Endothelial cell of umbilical vein (primary cell): ENCODE data around the gene IFNL3. TPM values are rescaled to one million over a fixed set of nuclear protein-coding genes. Genes with fewer than 3 reads are reported as not detected.

Source experiments
- BruUV-seq: library from RNA; stranded (reverse); fragments of 400-500 nt; replicated peaks from 2 replicates; lab custom pipeline; 2021; lab: Mats Ljungman, UMichigan
- CTCF ChIA-PET: fragments of 300-600, 350-600 bp; sonication (Branson Sonifier 250); formaldehyde crosslinking; loops from one replicate; lab custom pipeline; 2021; ENCODE audit warnings: antibody characterized with exemption, inconsistent platforms; lab: Charles Lee
- POLR2A ChIA-PET: fragments of 300-600, 350-600 bp; sonication (Branson Sonifier 250); formaldehyde crosslinking; loops from one replicate; lab custom pipeline; 2021; ENCODE audit warnings: antibody characterized with exemption, inconsistent platforms; lab: Charles Lee
- DNase-seq: peaks from one replicate; pipeline ENCODE4 v3.0.0-alpha.2; 2011; ENCODE audit warnings: low read depth, low spot score
- FAIRE-seq: peaks from 2 replicates; lab custom pipeline; 2011; peaks lifted over from hg19 to GRCh38; lab: Jason Lieb, UNC
- H2AFZ ChIP-seq: 2 replicates; pipeline ENCODE4 v1.6.0; 2012; ENCODE audit warnings: low read depth, low read length, control low read depth, inconsistent platforms
- H3K27ac ChIP-seq: 2 replicates; pipeline ENCODE4 v1.5.1; 2011; ENCODE audit warnings: low read depth, mild to moderate bottlenecking, control low read depth, low read length, moderate library complexity; ENCODE audit not compliant: insufficient read depth
- H3K27me3 ChIP-seq, 2 experiments: 2 replicates each; pipeline versions ENCODE4 v1.6.0 to v1.6.1; 2011; ENCODE audit warnings: low read length in 2 of 2, mixed read lengths in 1 of 2; ENCODE audit not compliant: control insufficient read depth in 2 of 2, insufficient read depth in 2 of 2
- H3K36me3 ChIP-seq, 2 experiments: 2 replicates in 1 of 2; 3 replicates in 1 of 2; pipeline ENCODE4 v1.5.1; 2011; ENCODE audit warnings: low read length in 2 of 2, mild to moderate bottlenecking in 1 of 2, moderate library complexity in 1 of 2; ENCODE audit not compliant: control insufficient read depth in 2 of 2, insufficient read depth in 2 of 2; ENCODE audit errors: extremely low read depth in 1 of 2
- H3K4me1 ChIP-seq: 3 replicates; pipeline ENCODE4 v1.5.1; 2011; ENCODE audit warnings: mild to moderate bottlenecking, low read length; ENCODE audit not compliant: control insufficient read depth, insufficient read depth; ENCODE audit errors: extremely low read depth
- H3K4me2 ChIP-seq: 2 replicates; pipeline ENCODE4 v1.6.1; 2011; ENCODE audit warnings: low read length, control low read depth, mixed read lengths; ENCODE audit not compliant: insufficient read depth
- H3K4me3 ChIP-seq, 3 experiments: fragments of 200-600 bp in 1 of 3; sonication (generic), shearing (Covaris generic) in 1 of 3; replicated peaks in 1 of 3; 2 replicates each; pipeline ENCODE4 v1.5.1; 2011 to 2016; ENCODE audit warnings: control low read depth in 3 of 3, low read length in 3 of 3, mild to moderate bottlenecking in 2 of 3, inconsistent platforms in 1 of 3, low read depth in 1 of 3, moderate library complexity in 1 of 3; ENCODE audit not compliant: insufficient read depth in 1 of 3
- H3K79me2 ChIP-seq: 2 replicates; pipeline ENCODE4 v1.6.0; 2012; ENCODE audit warnings: low read length, inconsistent platforms; ENCODE audit not compliant: control insufficient read depth, insufficient read depth
- H3K9ac ChIP-seq: replicated peaks from 2 replicates; pipeline ENCODE3; 2011; ENCODE audit warnings: low read length, control low read depth; ENCODE audit not compliant: insufficient read depth; ENCODE audit errors: extremely low read depth
- H3K9me1 ChIP-seq: replicated peaks from 3 replicates; pipeline ENCODE4 v1.6.0; 2011; ENCODE audit warnings: mild to moderate bottlenecking, low read length; ENCODE audit not compliant: control insufficient read depth, insufficient read depth; ENCODE audit errors: extremely low read depth
- H3K9me3 ChIP-seq: replicated peaks from 2 replicates; pipeline ENCODE4 v1.5.1; 2012; ENCODE audit warnings: low read length, inconsistent platforms; ENCODE audit not compliant: control insufficient read depth, insufficient read depth
- H4K20me1 ChIP-seq: replicated peaks from 2 replicates; pipeline ENCODE3; 2011; ENCODE audit warnings: mild to moderate bottlenecking, low read length; ENCODE audit not compliant: control insufficient read depth, insufficient read depth; ENCODE audit errors: extremely low read depth
- EZH2 ChIP-seq: IDR thresholded peaks from 2 replicates; pipeline ENCODE4 v1.6.1; 2012; ENCODE audit warnings: borderline replicate concordance, low read depth, mild to moderate bottlenecking, moderate library complexity, low read length, inconsistent platforms; ENCODE audit not compliant: severe bottlenecking
- FOS ChIP-seq: IDR thresholded peaks from 2 replicates; pipeline ENCODE4 v1.6.1; 2011; ENCODE audit warnings: mild to moderate bottlenecking, low read length, moderate library complexity, borderline replicate concordance; ENCODE audit not compliant: insufficient read depth
- GATA2 ChIP-seq: IDR thresholded peaks from 2 replicates; pipeline ENCODE4 v1.7.0; 2011; ENCODE audit warnings: low read depth, mild to moderate bottlenecking, moderate library complexity, mixed read lengths, low read length; ENCODE audit not compliant: insufficient read length, insufficient read depth
- JUN ChIP-seq: IDR thresholded peaks from 2 replicates; pipeline ENCODE4 v1.6.1; 2011; ENCODE audit warnings: borderline replicate concordance, low read depth; ENCODE audit not compliant: insufficient read length, insufficient read depth
- MYC ChIP-seq: IDR thresholded peaks from one replicate; pipeline ENCODE4 v1.6.1; 2011; ENCODE audit warnings: mild to moderate bottlenecking, low read depth, low read length
- POLR2A ChIP-seq: IDR thresholded peaks from 2 replicates; pipeline ENCODE4 v1.6.1; 2012; ENCODE audit warnings: low read depth, mild to moderate bottlenecking, control low read depth, low read length
- POLR2AphosphoS5 ChIP-seq: IDR thresholded peaks from 2 replicates; pipeline ENCODE4 v1.6.1; 2012; ENCODE audit warnings: low read depth, mild to moderate bottlenecking, control low read depth, low read length, moderate library complexity; ENCODE audit not compliant: insufficient read depth
- dilution Hi-C: fragments of 300-500 bp; cut with MboI; formaldehyde crosslinking; loops from one replicate; pipeline ENCODE4 v1.15.0; 2019; ENCODE audit warnings: low sequenced_read_pairs; ENCODE audit not compliant: extremely low pct_ligation_motif_present
- intact Hi-C: fragments of 100-400 bp; cut with micrococcal nuclease; formaldehyde crosslinking; loops from one replicate; pipeline ENCODE4 v1.10.0; 2022
- polyA plus RNA-seq, 4 experiments: library from polyadenylated mRNA; depleted of rRNA in 3 of 4; stranded (reverse) in 3 of 4; unstranded in 1 of 4; fragments of >200 nt; gene quantifications; 2 replicates each; pipeline versions ENCODE4 v1.2.1 to v1.2.3, GENCODE V29; 2011 to 2012; ENCODE audit warnings: missing spikeins in 1 of 4
- total RNA-seq: library from RNA; stranded (reverse); gene quantifications from 2 replicates; pipeline ENCODE4 v1.2.3, GENCODE V29; 2021
- TF ChIP-seq, protein P1 (sequence below): IDR thresholded peaks from 2 replicates; pipeline ENCODE4 v1.6.1; 2011; ENCODE audit not compliant: insufficient read depth, insufficient read length
- TF ChIP-seq, protein P2 (sequence below), 2 donors: IDR thresholded peaks; 1 replicate in 1 of 2; 2 replicates in 1 of 2; pipeline ENCODE4 v1.5.1; 2011; ENCODE audit warnings: low read length in 2 of 2, mild to moderate bottlenecking in 2 of 2, moderate library complexity in 2 of 2, control low read depth in 1 of 2, inconsistent platforms in 1 of 2, low read depth in 1 of 2; ENCODE audit not compliant: insufficient read depth in 1 of 2; ENCODE audit errors: extremely low read depth in 1 of 2

The IFNL3 gene
- total and polyA plus RNA-seq, 2 donors (not counting 3 experiments of a cell fraction or from before 2014, with no cell fraction given): not detected

DNA sequence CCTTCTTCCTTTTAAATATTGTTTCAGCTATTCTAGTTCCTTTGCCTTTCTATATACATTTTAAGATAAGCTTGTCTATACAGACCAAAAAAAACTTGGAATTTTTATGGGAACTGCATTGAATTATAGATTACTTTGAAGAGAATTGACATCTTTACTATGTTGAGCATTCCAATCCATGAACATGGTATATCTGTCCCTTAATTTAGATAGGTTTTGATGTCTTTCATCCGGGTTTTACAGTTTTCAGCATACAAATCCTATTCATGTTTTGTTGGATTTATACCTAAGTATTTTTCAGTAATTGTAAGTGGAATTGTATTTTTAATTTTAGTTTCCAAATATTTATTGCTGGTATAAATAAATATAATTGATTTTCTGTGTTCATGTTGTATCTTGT lies 39.2 kb upstream of the IFNL3 start:
- intact Hi-C loops (no loop called here), dilution Hi-C loops (no loop called here)
- ChIA-PET CTCF (no interaction called here), POLR2A (no interaction called here)
- H3K79me2 ChIP-seq: no peaks in the 10 kb centered on the region
- H3K9ac ChIP-seq: no peak overlapping the region
- no peaks in the 10 kb centered on the region for H3K9me3 ChIP-seq
- no peak overlapping the region for H3K27ac ChIP-seq
- no peak overlapping the region for H3K4me3 ChIP-seq
- no peaks in the 10 kb centered on the region for H3K4me1 ChIP-seq
- H3K36me3 ChIP-seq: no peaks in the 10 kb centered on the region
- FAIRE-seq: no peak
- BruUV-seq: no TSS peak
- no peak overlapping the region for H2AFZ ChIP-seq
- no peak overlapping the region for H3K4me2 ChIP-seq
- no peak for TF ChIP-seq JUN
- TF ChIP-seq FOS: no peak
- TF ChIP-seq EZH2: no peak
- TF ChIP-seq GATA2: no peak
- TF ChIP-seq POLR2AphosphoS5: no peak
- no peak for TF ChIP-seq MYC
- TF ChIP-seq, protein P1, sequence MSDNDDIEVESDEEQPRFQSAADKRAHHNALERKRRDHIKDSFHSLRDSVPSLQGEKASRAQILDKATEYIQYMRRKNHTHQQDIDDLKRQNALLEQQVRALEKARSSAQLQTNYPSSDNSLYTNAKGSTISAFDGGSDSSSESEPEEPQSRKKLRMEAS: no peak
- TF ChIP-seq POLR2A: no peak
- TF ChIP-seq, protein P2, sequence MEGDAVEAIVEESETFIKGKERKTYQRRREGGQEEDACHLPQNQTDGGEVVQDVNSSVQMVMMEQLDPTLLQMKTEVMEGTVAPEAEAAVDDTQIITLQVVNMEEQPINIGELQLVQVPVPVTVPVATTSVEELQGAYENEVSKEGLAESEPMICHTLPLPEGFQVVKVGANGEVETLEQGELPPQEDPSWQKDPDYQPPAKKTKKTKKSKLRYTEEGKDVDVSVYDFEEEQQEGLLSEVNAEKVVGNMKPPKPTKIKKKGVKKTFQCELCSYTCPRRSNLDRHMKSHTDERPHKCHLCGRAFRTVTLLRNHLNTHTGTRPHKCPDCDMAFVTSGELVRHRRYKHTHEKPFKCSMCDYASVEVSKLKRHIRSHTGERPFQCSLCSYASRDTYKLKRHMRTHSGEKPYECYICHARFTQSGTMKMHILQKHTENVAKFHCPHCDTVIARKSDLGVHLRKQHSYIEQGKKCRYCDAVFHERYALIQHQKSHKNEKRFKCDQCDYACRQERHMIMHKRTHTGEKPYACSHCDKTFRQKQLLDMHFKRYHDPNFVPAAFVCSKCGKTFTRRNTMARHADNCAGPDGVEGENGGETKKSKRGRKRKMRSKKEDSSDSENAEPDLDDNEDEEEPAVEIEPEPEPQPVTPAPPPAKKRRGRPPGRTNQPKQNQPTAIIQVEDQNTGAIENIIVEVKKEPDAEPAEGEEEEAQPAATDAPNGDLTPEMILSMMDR (IDR thresholded peaks at IDR 0.05; ENCODE audit: extremely low read depth in 1 of 2, insufficient read depth in 1 of 2, low read depth in 1 of 2, low read length in 2 of 2): no peak
- no peaks in the 10 kb centered on the region for H4K20me1 ChIP-seq
- DNase-seq: no peak
- H3K27me3 ChIP-seq: peaks cover 2 to 10% of the 10 kb centered on the region in 2 experiments
- no peaks in the 10 kb centered on the region for H3K9me1 ChIP-seq
